Mucosa of descending colon (tissue), 3 donors: ENCODE measurements around the gene MECP2. TPM values are rescaled to one million over a fixed set of nuclear protein-coding genes. Genes with fewer than 3 reads are reported as not detected.
A peak's percentile ranks its signal among the peaks of the same experiment; 100 is the strongest.

Source experiments
- ATAC-seq: fragments of 200-7000 bp; cut with Tn5 transposase; one replicate; pipeline ENCODE4 v1.9.1; 2020; ENCODE audit warnings: mild to moderate bottlenecking, moderate library complexity
- DNase-seq, 3 donors: peaks; one replicate each; pipeline ENCODE4 v3.0.0-alpha.2; 2020
- H3K36me3 ChIP-seq: fragments of 200-600 bp; one replicate; pipeline ENCODE4 v1.8.0; 2021; ENCODE audit warnings: low read depth, mild to moderate bottlenecking
- H3K4me1 ChIP-seq: fragments of 200-600 bp; one replicate; pipeline ENCODE4 v1.8.0; 2021; ENCODE audit warnings: low read depth, mild to moderate bottlenecking
- H3K4me3 ChIP-seq: fragments of 200-600 bp; one replicate; pipeline ENCODE4 v1.8.0; 2021; ENCODE audit warnings: mild to moderate bottlenecking
- H3K9me3 ChIP-seq: fragments of 200-600 bp; one replicate; pipeline ENCODE4 v1.8.0; 2021; ENCODE audit warnings: mild to moderate bottlenecking
- CTCF ChIP-seq: fragments of 200-600 bp; IDR thresholded peaks from one replicate; pipeline ENCODE4 v1.8.0; 2022; ENCODE audit warnings: antibody characterized with exemption, mild to moderate bottlenecking
- intact Hi-C, 2 donors: fragments of 100-400 bp; cut with DNase I in 1 of 2; cut with micrococcal nuclease in 1 of 2; formaldehyde crosslinking; loops; one replicate each; pipeline versions ENCODE4 v1.11.0 to v1.11.1; 2022; cut with DNase I, micrococcal nuclease
- total RNA-seq, 3 donors: library from RNA; stranded (reverse); fragmentation: NEBNext Ultra II Directional in 2 of 3; extraction: Animal tissue kit (Norgen Biotek cat#: 25700) in 2 of 3; gene quantifications; one replicate each; pipeline versions ENCODE4 v1.2.1 to v1.2.4, GENCODE V29; 2021 to 2023
- donor health status: DM: no; HTN: no; CAD: no; lungs with moderate emphysema.
- donor health status: DM: no; HTN: no; CAD: no.
- donor health status: DM: no; HTN: yes; CAD: no.

Gene MECP2
- total RNA-seq, 3 donors from 2014 or later, result 33.5 to 55.6 (median 35.6) TPM

DNA sequence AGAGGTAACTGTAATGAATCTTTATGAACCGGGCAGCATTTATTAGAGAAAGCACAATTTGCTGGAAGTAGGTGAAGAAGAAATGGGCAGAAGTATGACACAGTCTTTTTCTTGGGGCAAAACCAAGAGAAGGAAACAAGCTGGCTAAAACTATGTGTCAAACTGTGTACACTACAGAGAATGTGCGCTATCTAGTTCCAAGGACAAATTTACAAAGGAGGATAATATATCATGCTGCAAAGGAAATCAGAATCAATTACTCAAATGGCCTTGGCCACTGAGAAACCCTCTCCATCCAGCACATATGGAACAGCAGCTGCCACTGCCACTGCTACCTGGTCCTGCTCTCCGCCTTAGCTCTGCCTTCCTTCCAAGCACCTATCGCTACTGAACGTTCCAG lies 17.1 kb upstream of the MECP2 start:
- H3K9me3 ChIP-seq, result no peaks in the 10 kb centered on the region
- DNase-seq (no peak), ATAC-seq (no peak)
- TF ChIP-seq CTCF, result no peak
- no peaks in the 10 kb centered on the region for H3K4me1 ChIP-seq
- H3K36me3 ChIP-seq, result no peaks in the 10 kb centered on the region
- no peak overlapping the region for H3K4me3 ChIP-seq
- intact Hi-C loops, result no loop called here

- DNase-seq (no peak), ATAC-seq (no peak)
- H3K4me3 ChIP-seq, result no peak overlapping the region
- no peak for TF ChIP-seq CTCF
- intact Hi-C loops, result no loop called here
- H3K9me3 ChIP-seq, result no peaks in the 10 kb centered on the region
- H3K36me3 ChIP-seq, result no peaks in the 10 kb centered on the region
- H3K4me1 ChIP-seq, result no peaks in the 10 kb centered on the region
Measured at GRCh38 chrX:154113729-154114128, 16.2 kb upstream of the MECP2 start.

GRCh38 chrX:154098551-154098950 lies 1.0 kb upstream of the MECP2 start:
- Histone ChIP-seq H3K4me3 (no peak overlapping the region), H3K4me1 (peaks cover 6% of the 10 kb centered on the region), H3K9me3 (no peaks in the 10 kb centered on the region), H3K36me3 (no peaks in the 10 kb centered on the region)
- ATAC-seq, result no peak
- intact Hi-C loops, result no loop called here
- TF ChIP-seq CTCF, result no peak
- DNase-seq, result no peak

- TF ChIP-seq CTCF, result no peak
- ATAC-seq (peak; percentile 61), DNase-seq (peak; percentile 62 to 74 (median 74))
- intact Hi-C loops, result no loop called here
- Histone ChIP-seq H3K4me3 (peak overlapping the region; percentile 72), H3K4me1 (peaks cover 6% of the 10 kb centered on the region), H3K36me3 (no peaks in the 10 kb centered on the region), H3K9me3 (no peaks in the 10 kb centered on the region)
Measured at GRCh38 chrX:154097003-154097588, 421 bp downstream of the MECP2 start.

- H3K4me3 ChIP-seq, result peak overlapping the region; percentile 72
- intact Hi-C loops, result no loop called here
- H3K9me3 ChIP-seq, result no peaks in the 10 kb centered on the region
- peak in 2 of 3 donors; percentile 19 to 27 for DNase-seq
- no peak for ATAC-seq
- TF ChIP-seq CTCF, result no peak
- no peaks in the 10 kb centered on the region for H3K36me3 ChIP-seq
- peaks cover 6% of the 10 kb centered on the region for H3K4me1 ChIP-seq
Measured at GRCh38 chrX:154096140-154097002, 1.1 kb downstream of the MECP2 start.
